ENCODE measurements around the gene GID8.

DNA sequence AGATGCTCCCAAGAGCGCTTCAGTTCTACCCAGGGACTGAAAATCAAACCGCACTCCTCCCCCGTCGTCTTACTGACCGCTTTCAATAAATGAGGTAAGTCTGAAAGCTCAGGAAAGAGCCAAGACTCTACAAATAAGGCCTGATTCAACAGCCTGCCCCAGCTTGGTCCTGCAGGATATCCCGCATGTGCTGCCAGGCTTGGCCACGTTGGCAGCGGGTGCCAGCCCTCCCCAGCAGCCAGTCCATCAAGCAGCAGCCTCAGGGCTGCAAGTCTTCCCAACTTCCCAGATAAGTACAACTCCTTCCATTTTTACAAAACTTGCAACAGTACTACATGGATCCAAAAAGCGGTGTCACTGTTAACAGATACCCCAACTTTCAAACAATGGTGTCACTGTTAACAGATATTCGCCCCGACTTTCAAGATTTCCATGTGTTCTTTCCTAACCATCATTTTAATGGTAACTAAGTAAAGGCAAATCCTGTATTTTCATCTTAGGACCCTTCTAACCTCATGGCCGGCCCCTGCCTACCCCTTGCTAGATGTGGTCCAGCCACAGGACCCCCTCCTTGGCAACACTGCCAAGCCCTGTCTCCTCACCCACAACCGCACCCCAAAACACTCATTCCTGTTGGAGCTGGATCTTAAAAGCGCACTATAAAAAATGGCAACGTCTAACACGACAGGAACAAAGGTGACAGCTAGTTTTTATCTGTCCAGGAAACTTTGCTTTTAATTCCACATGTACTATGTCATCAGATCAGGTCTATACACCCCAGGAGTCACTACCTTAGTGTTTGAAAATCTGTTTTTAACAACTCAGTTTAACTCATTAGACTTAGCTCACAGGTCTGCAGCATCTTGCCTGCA lies 39.6 kb upstream of the GID8 start:
- TF ChIP-seq, protein P1, sequence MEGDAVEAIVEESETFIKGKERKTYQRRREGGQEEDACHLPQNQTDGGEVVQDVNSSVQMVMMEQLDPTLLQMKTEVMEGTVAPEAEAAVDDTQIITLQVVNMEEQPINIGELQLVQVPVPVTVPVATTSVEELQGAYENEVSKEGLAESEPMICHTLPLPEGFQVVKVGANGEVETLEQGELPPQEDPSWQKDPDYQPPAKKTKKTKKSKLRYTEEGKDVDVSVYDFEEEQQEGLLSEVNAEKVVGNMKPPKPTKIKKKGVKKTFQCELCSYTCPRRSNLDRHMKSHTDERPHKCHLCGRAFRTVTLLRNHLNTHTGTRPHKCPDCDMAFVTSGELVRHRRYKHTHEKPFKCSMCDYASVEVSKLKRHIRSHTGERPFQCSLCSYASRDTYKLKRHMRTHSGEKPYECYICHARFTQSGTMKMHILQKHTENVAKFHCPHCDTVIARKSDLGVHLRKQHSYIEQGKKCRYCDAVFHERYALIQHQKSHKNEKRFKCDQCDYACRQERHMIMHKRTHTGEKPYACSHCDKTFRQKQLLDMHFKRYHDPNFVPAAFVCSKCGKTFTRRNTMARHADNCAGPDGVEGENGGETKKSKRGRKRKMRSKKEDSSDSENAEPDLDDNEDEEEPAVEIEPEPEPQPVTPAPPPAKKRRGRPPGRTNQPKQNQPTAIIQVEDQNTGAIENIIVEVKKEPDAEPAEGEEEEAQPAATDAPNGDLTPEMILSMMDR (conservative IDR thresholded peaks at IDR 0.05; ENCODE audit: low read depth, low read length) = no peak
- TF ChIP-seq, protein P2, sequence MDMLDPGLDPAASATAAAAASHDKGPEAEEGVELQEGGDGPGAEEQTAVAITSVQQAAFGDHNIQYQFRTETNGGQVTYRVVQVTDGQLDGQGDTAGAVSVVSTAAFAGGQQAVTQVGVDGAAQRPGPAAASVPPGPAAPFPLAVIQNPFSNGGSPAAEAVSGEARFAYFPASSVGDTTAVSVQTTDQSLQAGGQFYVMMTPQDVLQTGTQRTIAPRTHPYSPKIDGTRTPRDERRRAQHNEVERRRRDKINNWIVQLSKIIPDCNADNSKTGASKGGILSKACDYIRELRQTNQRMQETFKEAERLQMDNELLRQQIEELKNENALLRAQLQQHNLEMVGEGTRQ (IDR thresholded peaks at IDR 0.05; ENCODE audit: low read depth, low read length) = no peak
- no peak for TF ChIP-seq MAFK (IDR thresholded peaks at IDR 0.05; ENCODE audit: low read depth, low read length)
- TF ChIP-seq NFE2L2 (IDR thresholded peaks at IDR 0.05; ENCODE audit: low read depth, low read length) = no peak
- no peak for TF ChIP-seq RAD21 (IDR thresholded peaks at IDR 0.05; ENCODE audit: low read length)
- no peak for TF ChIP-seq RCOR1 (IDR thresholded peaks at IDR 0.05; ENCODE audit: insufficient replicate concordance, low read length)
- no peak for TF ChIP-seq CHD1 (IDR thresholded peaks at IDR 0.05; ENCODE audit: low read depth, low read length)
- no peak for TF ChIP-seq FOS (IDR thresholded peaks at IDR 0.05; ENCODE audit: low read depth, low read length)
- TF ChIP-seq POLR2A (IDR thresholded peaks at IDR 0.05; ENCODE audit: low read depth, low read length) = no peak
- no peak for TF ChIP-seq SMC3 (IDR thresholded peaks at IDR 0.05; ENCODE audit: low read depth, low read length)
- no peak for TF ChIP-seq CEBPB (IDR thresholded peaks at IDR 0.05; ENCODE audit: low read depth, low read length)
- TF ChIP-seq MAZ (IDR thresholded peaks at IDR 0.05; ENCODE audit: borderline replicate concordance, low read depth, low read length) = no peak
- no peak for TF ChIP-seq MXI1 (IDR thresholded peaks at IDR 0.05; ENCODE audit: borderline replicate concordance, low read depth, low read length)
- TF ChIP-seq BHLHE40 (IDR thresholded peaks at IDR 0.05; ENCODE audit: low read depth, low read length) = no peak

Measured in IMR-90 (cell line).